Adrenal gland (tissue), 12 donors: ENCODE data around the gene RPIA. TPM values are rescaled to one million over a fixed set of nuclear protein-coding genes. Genes with fewer than 3 reads are reported as not detected.

Experiments
- DNase-seq, 7 donors: peaks; one replicate each; pipeline ENCODE4 v3.0.0-alpha.2; 2019 to 2020
- H3K27ac ChIP-seq, 5 donors: fragments of 200-600 bp; sonication (generic) in 4 of 5; 1 replicate in 3 of 5; 2 replicates in 2 of 5; pipeline versions ENCODE4 v1.5.1 to v1.8.0; 2016 to 2020; ENCODE audit warnings: mild to moderate bottlenecking in 1 of 5
- H3K27me3 ChIP-seq: fragments of 200-600 bp; 2 replicates; pipeline ENCODE4 v1.8.0; 2021
- H3K36me3 ChIP-seq, 2 donors: fragments of 200-600 bp; replicated peaks in 1 of 2; 1 replicate in 1 of 2; 2 replicates in 1 of 2; pipeline versions ENCODE4 v1.5.1 to v1.8.0; 2018 to 2022
- H3K4me1 ChIP-seq, 2 donors: fragments of 200-600 bp; replicated peaks in 1 of 2; 1 replicate in 1 of 2; 2 replicates in 1 of 2; pipeline versions ENCODE4 v1.5.1 to v1.8.0; 2018 to 2021
- H3K4me3 ChIP-seq, 4 donors: fragments of 200-600 bp; sonication (generic) in 3 of 4; one replicate each; pipeline ENCODE4 v1.5.1; 2016 to 2018
- H3K9me3 ChIP-seq, 3 donors: fragments of 200-600 bp; sonication (generic) in 1 of 3; replicated peaks in 1 of 3; 1 replicate in 2 of 3; 2 replicates in 1 of 3; pipeline versions ENCODE4 v1.5.1 to v1.8.0; 2016 to 2021
- CTCF ChIP-seq, 6 experiments: fragments of 450-650 bp in 4 of 6; fragments of 200-600 bp in 2 of 6; sonication (generic) in 1 of 6; IDR thresholded peaks; 1 replicate in 5 of 6; 2 replicates in 1 of 6; pipeline versions ENCODE4 v1.5.1 to v1.8.0; 2016 to 2021; ENCODE audit warnings: antibody characterized with exemption in 6 of 6, mild to moderate bottlenecking in 2 of 6, moderate library complexity in 1 of 6
- POLR2A ChIP-seq, 2 donors: fragments of 450-650 bp; IDR thresholded peaks; one replicate each; pipeline ENCODE4 v1.6.1; 2017; ENCODE audit warnings: antibody characterized with exemption in 2 of 2, mild to moderate bottlenecking in 2 of 2, moderate library complexity in 1 of 2
- WGBS, 4 donors: extraction: QIAGEN DNeasy Blood & Tissue Kit in 2 of 4; methylation state at CpG; one replicate each; pipeline versions ENCODE4 v1.1.5 to v1.1.7; 2013 to 2017; 5-methylcytosine and 5-hydroxymethylcytosine counted together
- intact Hi-C, 2 donors: fragments of 100-400 bp; cut with DNase I; formaldehyde crosslinking; loops; one replicate each; pipeline versions ENCODE4 v1.14.1 to v1.15.0; 2022 to 2023
- polyA plus RNA-seq, 3 donors: library from polyadenylated mRNA; stranded (reverse); fragments of 200-250 nt in 2 of 3; fragments of 350-450 nt in 1 of 3; fragmentation: Illumina TruSeq in 1 of 3; extraction: RNeasy Lipid Tissue Mini Kit (QIAGEN cat#74804) in 1 of 3; gene quantifications; one replicate each; pipeline ENCODE4 v1.2.3, GENCODE V29; 2013 to 2014
- total RNA-seq, 9 donors: library from RNA; depleted of rRNA in 4 of 9; stranded (reverse); fragments of >200 nt in 4 of 9; fragments of 120-200 nt in 1 of 9; fragmentation: NEBNext Ultra II Directional in 1 of 9; extraction: Animal tissue kit (Norgen Biotek cat#: 25700) in 1 of 9; gene quantifications; one replicate each; pipeline versions ENCODE4 v1.1.0 to v1.2.4, GENCODE V29; 2013 to 2023
- donor health status: healthy with polysubstance abuse.
- donor health status: Bipolar disorder and iron deficiency.
- donor health status: DM: yes; HTN: yes; CAD: no.
- donor health status: DM: no; HTN: no; CAD: no.
- donor health status: DM: no; HTN: no; CAD: no.
- donor health status: DM: yes; HTN: yes; CAD: no.

Gene RPIA
- total and polyA plus RNA-seq, 12 donors = 1.9 to 16.9 (median 11.3) TPM

- Histone ChIP-seq H3K27me3 (no peaks in the 10 kb centered on the region), H3K9me3 (no peaks in the 10 kb centered on the region), H3K4me3 (no peak overlapping the region), H3K27ac (no peak overlapping the region), H3K4me1 (no peaks in the 10 kb centered on the region), H3K36me3 (no peaks in the 10 kb centered on the region)
- intact Hi-C loops = no loop called here
- TF ChIP-seq CTCF (IDR thresholded peaks at IDR 0.05) = no peak
- DNase-seq = no peak
- WGBS, 4 donors = 96 to 100% (median 98%) methylated on average over 2 of the region's 2 CpGs
These were observed 29.8 kb downstream of the RPIA start for GRCh38 chr2:88721268-88721667.

GRCh38 chr2:88724643-88725332, 33.3 kb downstream of the RPIA start:
- DNase-seq = no peak
- Histone ChIP-seq H3K4me3 (no peak overlapping the region), H3K36me3 (no peaks in the 10 kb centered on the region), H3K27me3 (no peaks in the 10 kb centered on the region), H3K27ac (no peak overlapping the region), H3K4me1 (no peaks in the 10 kb centered on the region), H3K9me3 (no peaks in the 10 kb centered on the region)
- intact Hi-C loops = no loop called here
- TF ChIP-seq POLR2A (IDR thresholded peaks at IDR 0.05) = no peak
- TF ChIP-seq CTCF (IDR thresholded peaks at IDR 0.05) = no peak
- 90 to 94% (median 91%) methylated on average over 4 of the region's 4 CpGs for WGBS, 4 donors

GRCh38 chr2:88729061-88729745, 37.7 kb downstream of the RPIA start:
- no peak for TF ChIP-seq POLR2A (IDR thresholded peaks at IDR 0.05)
- no peak for TF ChIP-seq CTCF (IDR thresholded peaks at IDR 0.05)
- H3K9me3 ChIP-seq = no peaks in the 10 kb centered on the region
- no peak for DNase-seq
- no peaks in the 10 kb centered on the region for H3K36me3 ChIP-seq
- H3K4me3 ChIP-seq = no peak overlapping the region
- intact Hi-C loops = no loop called here
- H3K27ac ChIP-seq = no peak overlapping the region
- H3K4me1 ChIP-seq = no peaks in the 10 kb centered on the region
- no peaks in the 10 kb centered on the region for H3K27me3 ChIP-seq
- WGBS, 4 donors = 84 to 91% (median 86%) methylated on average over 7 to 8 of the region's 8 CpGs

- WGBS, 4 donors = 91 to 98% (median 93%) methylated on average over 4 of the region's 4 CpGs
- no peaks in the 10 kb centered on the region for H3K27me3 ChIP-seq
- H3K4me1 ChIP-seq = peaks cover 0 to 22% of the 10 kb centered on the region in 2 donors
- H3K9me3 ChIP-seq = no peaks in the 10 kb centered on the region
- H3K36me3 ChIP-seq = peaks cover 0 to 3% of the 10 kb centered on the region in 2 donors
- H3K27ac ChIP-seq = no peak overlapping the region
- intact Hi-C loops = no loop called here
- no peak for TF ChIP-seq CTCF (IDR thresholded peaks at IDR 0.05)
- TF ChIP-seq POLR2A (IDR thresholded peaks at IDR 0.05) = no peak
- DNase-seq = no peak
- no peak overlapping the region for H3K4me3 ChIP-seq
These were observed 41.9 kb downstream of the RPIA start for GRCh38 chr2:88733155-88733902.
